Middle frontal gyrus (tissue), 1 donor: ENCODE data around the gene CCNJL.

Experiments
- DNase-seq: peaks from one replicate; pipeline ENCODE4 v3.0.0-alpha.2; 2015; ENCODE audit warnings: low spot score; ENCODE audit errors: extremely low spot score

The CCNJL gene

DNA sequence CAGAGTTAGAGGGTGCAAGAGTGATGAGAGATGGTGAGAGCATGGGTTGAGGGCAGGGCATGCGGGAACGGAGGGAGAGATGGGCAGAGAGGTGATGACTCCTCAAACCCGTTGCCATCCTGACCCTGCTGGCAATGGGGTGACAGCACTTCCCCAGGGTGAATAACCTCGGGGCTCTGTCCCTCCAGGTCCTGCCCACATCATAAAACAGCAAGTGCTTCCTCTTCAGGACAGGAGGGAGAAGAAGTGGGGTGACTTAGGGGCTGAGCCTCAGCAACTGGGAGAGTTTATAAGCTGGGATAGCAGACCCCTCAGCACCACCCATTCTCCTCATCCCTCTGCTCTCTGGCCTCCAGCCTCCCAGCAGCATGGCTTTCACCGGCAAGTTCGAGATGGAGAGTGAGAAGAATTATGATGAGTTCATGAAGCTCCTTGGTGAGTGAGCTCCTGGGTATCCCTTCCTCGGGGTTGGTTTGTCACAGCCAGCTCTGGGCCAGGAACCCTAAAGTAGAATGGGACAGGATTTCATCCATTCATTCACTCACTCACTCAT lies 83.1 kb downstream of the CCNJL start, which contains the start of gene FABP6:
TSS of gene FABP6 (plus strand) at position 317 of the 553 bp plus-strand sequence. CDS start at position 369, 52 bp downstream.
- DNase-seq = no peak

DNA sequence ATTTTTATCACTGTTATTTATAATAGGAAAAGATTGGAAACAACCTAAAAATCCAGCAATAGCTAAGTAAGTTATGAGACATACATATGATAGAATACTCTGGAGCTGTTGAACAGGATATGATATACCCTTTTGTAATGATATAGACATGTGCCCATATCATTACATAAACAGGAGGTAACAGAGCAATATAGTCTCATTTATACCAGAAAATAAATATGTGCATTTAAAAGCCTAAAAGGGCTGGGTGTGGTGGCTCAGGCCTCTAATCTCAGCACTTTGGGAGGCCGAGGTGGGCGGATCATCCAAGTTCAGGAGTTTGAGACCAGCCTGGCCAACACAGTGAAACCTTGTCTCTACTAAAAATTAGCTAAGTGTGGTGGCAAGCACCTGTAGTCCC lies 85.4 kb downstream of the CCNJL start:
- no peak for DNase-seq

- DNase-seq = no peak
Observed at GRCh38 chr5:160221082-160221481, 91.3 kb downstream of the CCNJL start.

GRCh38 chr5:160219356-160219755 lies 93.0 kb downstream of the CCNJL start:
- no peak for DNase-seq

GRCh38 chr5:160213537-160213936 lies 98.8 kb downstream of the CCNJL start:
- DNase-seq = no peak

DNA sequence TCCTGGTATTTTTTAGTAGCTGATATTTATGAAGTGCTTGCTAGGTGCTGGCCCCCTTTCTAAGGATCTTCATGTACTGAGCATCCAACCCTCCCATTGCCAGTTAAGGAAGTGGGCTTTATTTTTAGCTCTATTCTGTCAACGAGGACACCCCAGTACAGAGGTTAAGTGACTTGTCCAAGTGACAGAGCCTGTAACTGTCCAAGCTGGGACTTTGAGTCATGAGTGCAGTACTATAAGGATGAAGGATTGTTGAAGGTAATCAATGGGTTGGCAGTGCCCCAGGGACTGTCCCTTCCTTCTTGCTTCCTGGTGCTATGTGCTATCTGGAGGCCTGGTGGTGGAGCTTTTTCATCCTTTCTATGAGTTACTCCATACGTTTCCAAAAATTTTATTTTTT lies 101.0 kb downstream of the CCNJL start:
- DNase-seq = no peak

DNA sequence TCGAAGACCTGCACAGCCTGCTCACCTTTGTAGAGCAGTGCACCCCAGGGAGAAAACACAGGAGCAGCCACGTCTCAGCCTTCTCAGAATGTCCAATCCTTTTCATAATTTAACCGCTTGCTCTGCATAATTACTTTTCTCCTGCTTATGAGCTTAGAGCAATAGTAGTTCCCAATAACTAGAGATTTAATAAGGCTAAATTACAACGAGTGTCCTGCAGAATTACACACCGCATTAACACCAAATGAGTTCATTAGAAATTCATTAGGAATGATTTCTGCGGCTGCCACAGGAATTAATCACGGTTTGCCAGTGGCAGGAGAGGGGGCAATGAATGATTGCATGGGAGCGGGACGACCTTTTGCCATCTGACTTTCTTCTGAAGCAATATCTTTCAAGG lies 101.8 kb downstream of the CCNJL start:
- no peak for DNase-seq

DNA sequence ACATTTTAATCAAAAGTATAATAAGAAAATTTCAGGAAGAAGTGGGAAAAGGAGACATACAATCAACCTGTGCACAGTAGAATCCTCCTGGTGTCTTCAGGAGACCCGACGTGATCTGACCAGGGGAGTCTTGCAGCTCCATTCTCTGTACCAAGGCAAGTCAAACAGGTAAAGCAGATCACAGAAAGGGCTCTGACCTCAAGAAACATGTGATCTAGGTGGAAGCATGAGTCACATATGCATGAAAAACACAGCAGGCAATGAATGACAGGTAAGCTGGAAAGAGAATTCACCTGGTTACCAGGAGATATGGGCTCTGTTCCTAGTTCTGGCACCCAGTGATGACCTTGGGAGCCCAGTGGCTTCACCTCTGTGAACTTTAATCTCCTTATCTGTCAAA lies 102.4 kb downstream of the CCNJL start:
- no peak for DNase-seq

DNA sequence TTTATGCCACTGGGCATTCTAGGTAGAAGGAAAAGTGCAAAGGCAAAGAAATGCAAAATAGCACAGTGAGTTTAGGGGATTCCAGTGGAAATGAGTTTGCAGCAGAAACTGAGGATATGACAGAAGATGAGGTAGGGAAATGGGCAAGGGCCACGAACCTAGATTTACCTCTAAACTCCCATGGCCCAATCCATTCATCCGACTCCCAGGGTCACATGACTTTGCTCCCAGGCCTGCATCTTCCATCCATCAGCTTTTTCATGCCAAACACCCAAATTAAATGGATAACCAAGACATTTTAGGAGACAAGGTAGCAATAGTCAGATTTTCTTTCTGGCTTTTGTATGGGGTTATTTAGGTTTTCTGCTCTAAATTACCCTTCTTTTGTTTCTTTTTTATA lies 105.3 kb downstream of the CCNJL start:
- no peak for DNase-seq
